Activated naive CD8-positive, alpha-beta T cell (primary cell): ENCODE results near the gene SEC14L3.
A peak's percentile ranks its signal among the peaks of the same experiment; 100 is the strongest.

Experiments used
- H3K27ac Mint-ChIP-seq: one replicate; pipeline ENCODE4 v1.8.0; 2021; ENCODE audit warnings: mixed read lengths
- H3K27me3 Mint-ChIP-seq: one replicate; pipeline ENCODE4 v1.8.0; 2021; ENCODE audit warnings: mixed read lengths
- H3K36me3 Mint-ChIP-seq: one replicate; pipeline ENCODE4 v1.8.0; 2021; ENCODE audit warnings: mixed read lengths
- H3K4me1 Mint-ChIP-seq: one replicate; pipeline ENCODE4 v1.8.0; 2021; ENCODE audit warnings: low read depth, mixed read lengths
- H3K4me3 Mint-ChIP-seq: one replicate; pipeline ENCODE4 v1.8.0; 2021; ENCODE audit warnings: mild to moderate bottlenecking, mixed read lengths
- H3K9me3 Mint-ChIP-seq: one replicate; pipeline ENCODE4 v1.8.0; 2021; ENCODE audit warnings: low read depth, mixed read lengths

The SEC14L3 gene

GRCh38 chr22:30426388-30427353, 45.1 kb downstream of the SEC14L3 start:
- peak overlapping the region; percentile 97 for H3K4me3 Mint-ChIP-seq
- no peaks in the 10 kb centered on the region for H3K9me3 Mint-ChIP-seq
- peak overlapping the region; percentile 96 for H3K27ac Mint-ChIP-seq
- H3K36me3 Mint-ChIP-seq, result no peaks in the 10 kb centered on the region
- peaks cover 44% of the 10 kb centered on the region for H3K4me1 Mint-ChIP-seq
- H3K27me3 Mint-ChIP-seq, result no peaks in the 10 kb centered on the region

- peak within 1 kb of the TSS; percentile 97 for H3K4me3 Mint-ChIP-seq
- H3K36me3 Mint-ChIP-seq, result no peaks in the 10 kb centered on the region
- H3K27ac Mint-ChIP-seq, result peak within 1 kb of the TSS; percentile 98
- H3K27me3 Mint-ChIP-seq, result no peaks in the 10 kb centered on the region
- peaks cover 53% of the 10 kb centered on the region for H3K4me1 Mint-ChIP-seq
- H3K9me3 Mint-ChIP-seq, result no peaks in the 10 kb centered on the region
Measured at GRCh38 chr22:30425616-30426387, 46.0 kb downstream of the SEC14L3 start, which contains the start of gene MTFP1. Gene MTFP1 (plus strand): TSS chr22:30425768. CDS start chr22:30425880, 112 bp downstream.

GRCh38 chr22:30425327-30425615, 46.5 kb downstream of the SEC14L3 start:
- H3K4me1 Mint-ChIP-seq, result peaks cover 58% of the 10 kb centered on the region
- no peaks in the 10 kb centered on the region for H3K27me3 Mint-ChIP-seq
- H3K36me3 Mint-ChIP-seq, result no peaks in the 10 kb centered on the region
- no peaks in the 10 kb centered on the region for H3K9me3 Mint-ChIP-seq
- peak overlapping the region; percentile 96 for H3K27ac Mint-ChIP-seq
- H3K4me3 Mint-ChIP-seq, result peak overlapping the region; percentile 97

GRCh38 chr22:30424534-30425326, 47.1 kb downstream of the SEC14L3 start:
- Mint-ChIP-seq H3K27ac (peak overlapping the region; percentile 98), H3K9me3 (no peaks in the 10 kb centered on the region), H3K36me3 (no peaks in the 10 kb centered on the region), H3K4me3 (peak overlapping the region; percentile 97), H3K4me1 (peaks cover 61% of the 10 kb centered on the region), H3K27me3 (no peaks in the 10 kb centered on the region)

- H3K4me3 Mint-ChIP-seq, result peak overlapping the region; percentile 97
- H3K9me3 Mint-ChIP-seq, result no peaks in the 10 kb centered on the region
- H3K36me3 Mint-ChIP-seq, result no peaks in the 10 kb centered on the region
- peak overlapping the region; percentile 98 for H3K27ac Mint-ChIP-seq
- no peaks in the 10 kb centered on the region for H3K27me3 Mint-ChIP-seq
- peaks cover 63% of the 10 kb centered on the region for H3K4me1 Mint-ChIP-seq
Measured at GRCh38 chr22:30423959-30424533, 47.8 kb downstream of the SEC14L3 start.

GRCh38 chr22:30423301-30423958, 48.4 kb downstream of the SEC14L3 start:
- H3K27me3 Mint-ChIP-seq, result no peaks in the 10 kb centered on the region
- no peaks in the 10 kb centered on the region for H3K36me3 Mint-ChIP-seq
- peak overlapping the region; percentile 98 for H3K27ac Mint-ChIP-seq
- peaks cover 63% of the 10 kb centered on the region for H3K4me1 Mint-ChIP-seq
- no peaks in the 10 kb centered on the region for H3K9me3 Mint-ChIP-seq
- H3K4me3 Mint-ChIP-seq, result peak overlapping the region; percentile 97

- no peaks in the 10 kb centered on the region for H3K9me3 Mint-ChIP-seq
- peaks cover 62% of the 10 kb centered on the region for H3K4me1 Mint-ChIP-seq
- no peaks in the 10 kb centered on the region for H3K27me3 Mint-ChIP-seq
- H3K27ac Mint-ChIP-seq, result peak overlapping the region; percentile 93
- H3K36me3 Mint-ChIP-seq, result no peaks in the 10 kb centered on the region
- peak overlapping the region; percentile 97 for H3K4me3 Mint-ChIP-seq
Measured at GRCh38 chr22:30422481-30423300, 49.1 kb downstream of the SEC14L3 start.

GRCh38 chr22:30421695-30422480, 49.9 kb downstream of the SEC14L3 start:
- no peaks in the 10 kb centered on the region for H3K9me3 Mint-ChIP-seq
- peaks cover 2% of the 10 kb centered on the region for H3K36me3 Mint-ChIP-seq
- peak overlapping the region; percentile 97 for H3K4me3 Mint-ChIP-seq
- H3K27ac Mint-ChIP-seq, result peak overlapping the region; percentile 93
- H3K4me1 Mint-ChIP-seq, result peaks cover 58% of the 10 kb centered on the region
- H3K27me3 Mint-ChIP-seq, result no peaks in the 10 kb centered on the region

GRCh38 chr22:30420347-30421125, 51.3 kb downstream of the SEC14L3 start:
- Mint-ChIP-seq H3K4me3 (peak overlapping the region; percentile 49), H3K36me3 (peaks cover 11% of the 10 kb centered on the region), H3K27ac (peak overlapping the region; percentile 84), H3K27me3 (no peaks in the 10 kb centered on the region), H3K4me1 (peaks cover 62% of the 10 kb centered on the region), H3K9me3 (no peaks in the 10 kb centered on the region)

GRCh38 chr22:30416837-30417236, 55.0 kb downstream of the SEC14L3 start:
- Mint-ChIP-seq H3K4me1 (peaks cover 58% of the 10 kb centered on the region), H3K36me3 (peaks cover 11% of the 10 kb centered on the region), H3K27ac (no peak overlapping the region), H3K27me3 (no peaks in the 10 kb centered on the region), H3K4me3 (no peak overlapping the region), H3K9me3 (no peaks in the 10 kb centered on the region)

GRCh38 chr22:30416403-30416802, 55.4 kb downstream of the SEC14L3 start:
- Mint-ChIP-seq H3K9me3 (no peaks in the 10 kb centered on the region), H3K36me3 (peaks cover 13% of the 10 kb centered on the region), H3K27ac (no peak overlapping the region), H3K4me3 (no peak overlapping the region), H3K27me3 (no peaks in the 10 kb centered on the region), H3K4me1 (peaks cover 57% of the 10 kb centered on the region)

- H3K4me3 Mint-ChIP-seq, result peak overlapping the region; percentile 30
- peak overlapping the region; percentile 58 for H3K27ac Mint-ChIP-seq
- H3K36me3 Mint-ChIP-seq, result peaks cover 13% of the 10 kb centered on the region
Measured at GRCh38 chr22:30414525-30415047, 57.2 kb downstream of the SEC14L3 start.

More at GRCh38 chr22:30414525-30415047, 57.2 kb downstream of the SEC14L3 start:
- H3K9me3 Mint-ChIP-seq, result no peaks in the 10 kb centered on the region
- H3K4me1 Mint-ChIP-seq, result peaks cover 48% of the 10 kb centered on the region
- H3K27me3 Mint-ChIP-seq, result no peaks in the 10 kb centered on the region
